ENCODE measurements around the gene ABHD1. TPM values are rescaled to one million over a fixed set of nuclear protein-coding genes. Genes with fewer than 3 reads are reported as not detected.
"Not testable (repeated sequence)": the region's sequence is repeated elsewhere in the genome, so short reads cannot be mapped to it uniquely, and the experiment has no call there.

Gene ABHD1
- total RNA-seq = under 1 TPM; 0.11 to 0.74 TPM
- under 1 TPM; 0.08 to 0.16 TPM for polyA plus RNA-seq
- long read RNA-seq, donor 1, partial matches to known transcripts = 0 of 1 reads
- long read RNA-seq, donor 1, other reads (novel, unspliced or antisense) = 0 of 1 reads
- long read RNA-seq, donor 2 = 0 reads
- long read RNA-seq, donor 3, partial matches to known transcripts = 0 of 1 reads
- long read RNA-seq, donor 3, other reads (novel, unspliced or antisense) = 0 of 1 reads
- long read RNA-seq, donor 4, partial matches to known transcripts = 0 of 1 reads
- long read RNA-seq, donor 4, other reads (novel, unspliced or antisense) = 0 of 1 reads
- long read RNA-seq, donor 5, partial matches to known transcripts = 49 of 52 reads
- long read RNA-seq, donor 5, other reads (novel, unspliced or antisense) = 0 of 52 reads

DNA sequence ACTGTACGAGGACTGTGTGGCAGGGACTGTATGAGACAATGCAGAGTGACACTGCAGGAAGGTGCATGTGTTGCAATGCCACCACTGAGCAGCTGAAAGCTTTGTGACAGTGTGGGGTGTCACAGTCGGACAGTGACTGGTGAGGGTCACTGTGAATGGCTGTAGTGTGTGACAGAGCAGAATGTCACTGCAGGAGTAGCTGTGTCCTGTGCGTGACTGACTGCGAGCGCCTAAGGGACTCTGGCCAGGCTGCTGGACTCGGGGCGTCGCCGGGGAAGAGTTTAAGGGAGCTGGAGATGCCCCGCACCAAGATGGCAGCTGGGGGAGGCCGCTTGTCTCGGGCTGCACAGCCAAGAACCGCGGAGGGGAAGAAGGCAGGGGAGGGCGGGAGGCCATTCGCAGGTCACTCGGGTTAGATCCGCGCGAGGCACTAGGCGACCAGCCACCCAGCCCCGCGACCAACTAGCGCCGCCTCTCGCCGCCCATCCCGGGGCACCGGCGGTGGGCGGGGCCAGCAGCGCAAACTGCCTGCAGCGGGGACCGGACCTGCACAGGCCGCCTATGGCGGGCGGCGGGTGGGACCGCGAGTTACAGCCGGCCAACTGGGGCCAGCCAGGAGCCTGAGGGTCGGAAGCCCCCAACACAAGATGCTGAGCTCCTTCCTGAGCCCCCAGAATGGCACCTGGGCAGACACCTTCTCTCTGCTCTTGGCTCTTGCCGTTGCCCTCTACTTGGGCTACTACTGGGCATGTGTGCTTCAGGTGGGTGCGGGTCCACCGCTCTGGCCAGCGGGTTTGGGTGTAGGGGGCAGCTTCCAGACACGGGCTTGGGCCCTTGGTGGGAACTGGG lies at the start of gene ABHD1:
TSS of gene ABHD1 (plus strand) at position 514 of the 849 bp plus-strand sequence. CDS start at position 648, 134 bp downstream.
- peaks cover 0 to 2% (median 0%) of the 10 kb centered on the region in 4 donors for H3K9me3 ChIP-seq (ENCODE audit: control insufficient read depth in 4 of 4, insufficient read depth in 3 of 4, low read length in 3 of 4)
- peak; percentile 7 to 50 (median 27) for DNase-seq
- H3K9ac ChIP-seq (ENCODE audit: insufficient read depth in 1 of 2, low read length in 2 of 2) = no peak within 1 kb of the TSS
- TF ChIP-seq, protein P1, sequence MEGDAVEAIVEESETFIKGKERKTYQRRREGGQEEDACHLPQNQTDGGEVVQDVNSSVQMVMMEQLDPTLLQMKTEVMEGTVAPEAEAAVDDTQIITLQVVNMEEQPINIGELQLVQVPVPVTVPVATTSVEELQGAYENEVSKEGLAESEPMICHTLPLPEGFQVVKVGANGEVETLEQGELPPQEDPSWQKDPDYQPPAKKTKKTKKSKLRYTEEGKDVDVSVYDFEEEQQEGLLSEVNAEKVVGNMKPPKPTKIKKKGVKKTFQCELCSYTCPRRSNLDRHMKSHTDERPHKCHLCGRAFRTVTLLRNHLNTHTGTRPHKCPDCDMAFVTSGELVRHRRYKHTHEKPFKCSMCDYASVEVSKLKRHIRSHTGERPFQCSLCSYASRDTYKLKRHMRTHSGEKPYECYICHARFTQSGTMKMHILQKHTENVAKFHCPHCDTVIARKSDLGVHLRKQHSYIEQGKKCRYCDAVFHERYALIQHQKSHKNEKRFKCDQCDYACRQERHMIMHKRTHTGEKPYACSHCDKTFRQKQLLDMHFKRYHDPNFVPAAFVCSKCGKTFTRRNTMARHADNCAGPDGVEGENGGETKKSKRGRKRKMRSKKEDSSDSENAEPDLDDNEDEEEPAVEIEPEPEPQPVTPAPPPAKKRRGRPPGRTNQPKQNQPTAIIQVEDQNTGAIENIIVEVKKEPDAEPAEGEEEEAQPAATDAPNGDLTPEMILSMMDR (IDR thresholded peaks at IDR 0.05; ENCODE audit: control extremely low read depth, extremely low read depth) = no peak
- peaks cover 0 to 22% (median 19%) of the 10 kb centered on the region in 3 donors for H3K27me3 ChIP-seq (ENCODE audit: control insufficient read depth in 3 of 3, insufficient read depth in 3 of 3, low read length in 2 of 3)
- H3K4me1 ChIP-seq (ENCODE audit: control insufficient read depth in 5 of 5, insufficient read depth in 5 of 5, low read length in 5 of 5) = peaks cover 0 to 13% (median 4%) of the 10 kb centered on the region in 5 donors
- ATAC-seq (ENCODE audit: insufficient read depth, low FRiP score) = peak; percentile 77
- peak within 1 kb of the TSS; percentile 52 for H3K4me3 ChIP-seq
- no peaks in the 10 kb centered on the region for H3K36me3 ChIP-seq (ENCODE audit: control insufficient read depth in 4 of 4, insufficient read depth in 4 of 4, low read length in 4 of 4)
- peak within 1 kb of the TSS; percentile 41 to 71 for H3K27ac ChIP-seq (ENCODE audit: low read depth in 1 of 2, low read length in 1 of 2)
- 6 to 9% methylated on average over 31 to 47 of the region's 47 CpGs for WGBS, 2 donors

DNA sequence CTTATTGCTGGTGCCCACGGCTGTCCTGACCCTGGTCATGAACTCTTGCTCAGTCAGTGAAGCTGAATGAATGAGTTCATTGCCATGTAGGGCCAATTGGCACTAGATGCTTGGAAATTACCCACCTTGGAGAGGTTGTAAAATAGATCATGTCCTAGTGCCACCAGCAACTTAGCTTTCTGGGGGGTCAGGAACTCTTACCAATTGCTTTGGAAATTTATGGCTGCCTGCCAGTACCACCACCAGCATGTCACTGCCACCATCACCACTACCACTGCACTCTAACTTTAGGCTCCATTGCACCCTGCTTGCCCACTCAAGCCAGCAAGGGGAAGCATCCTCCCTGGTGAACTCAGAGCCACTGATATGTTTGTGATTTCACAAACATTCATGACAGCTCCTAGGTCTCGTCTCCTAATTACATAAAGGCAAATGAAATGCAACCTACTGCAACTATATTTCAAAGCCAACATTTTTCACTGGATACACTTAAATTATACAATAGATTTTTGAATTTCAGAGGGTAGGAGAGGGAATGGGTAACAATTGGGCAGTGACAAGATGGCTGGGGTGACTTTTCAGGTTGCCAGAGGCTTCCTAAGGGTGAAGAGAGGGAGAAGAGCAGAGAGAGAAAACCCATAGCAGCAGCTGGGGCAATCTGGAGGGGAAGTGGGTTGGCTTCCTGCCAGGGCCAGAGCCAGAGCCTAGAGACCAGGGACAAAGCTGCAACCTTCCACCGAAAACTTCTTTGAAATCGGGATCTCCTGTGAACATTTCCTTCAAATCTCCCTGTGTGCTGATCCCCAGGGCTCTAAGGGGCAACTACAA lies 48.7 kb upstream of the ABHD1 start:
- Histone ChIP-seq H3K27ac (ENCODE audit: low read depth in 1 of 2, low read length in 1 of 2) (peak overlapping the region in 1 of 2 donors; percentile 71), H3K27me3 (ENCODE audit: control insufficient read depth in 3 of 3, insufficient read depth in 3 of 3, low read length in 2 of 3) (no peaks in the 10 kb centered on the region), H3K4me3 (no peak overlapping the region), H3K4me1 (ENCODE audit: control insufficient read depth in 5 of 5, insufficient read depth in 5 of 5, low read length in 5 of 5) (peaks cover 7 to 74% (median 44%) of the 10 kb centered on the region in 5 donors), H3K36me3 (ENCODE audit: control insufficient read depth in 4 of 4, insufficient read depth in 4 of 4, low read length in 4 of 4) (peaks cover 0 to 17% (median 3%) of the 10 kb centered on the region in 4 donors), H3K9me3 (ENCODE audit: control insufficient read depth in 4 of 4, insufficient read depth in 3 of 4, low read length in 3 of 4) (no peaks in the 10 kb centered on the region), H3K9ac (ENCODE audit: insufficient read depth in 1 of 2, low read length in 2 of 2) (peak overlapping the region in 1 of 2 donors; percentile 65)
- WGBS, 2 donors = 42 to 45% methylated on average over 4 of the region's 4 CpGs
- DNase-seq (peak; percentile 84 to 90 (median 88)), ATAC-seq (ENCODE audit: insufficient read depth, low FRiP score) (no peak)
- TF ChIP-seq, protein P1 (IDR thresholded peaks at IDR 0.05; ENCODE audit: control extremely low read depth, extremely low read depth) = no peak

DNA sequence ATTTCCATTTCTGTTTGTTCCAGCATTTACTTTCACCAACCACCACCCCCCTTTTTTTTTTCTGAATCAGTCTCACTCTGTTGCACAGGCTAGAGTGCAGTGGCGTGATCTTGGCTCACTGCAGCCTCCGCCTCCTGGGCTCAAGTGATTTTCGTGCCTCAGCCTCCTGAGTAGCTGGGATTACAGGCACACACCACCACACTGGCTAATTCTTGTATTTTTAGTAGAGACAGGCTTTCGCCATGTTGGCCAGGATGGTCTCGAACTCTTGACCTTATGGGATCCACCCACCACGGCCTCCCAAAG lies 48.1 kb upstream of the ABHD1 start:
- H3K4me1 ChIP-seq (ENCODE audit: control insufficient read depth in 5 of 5, insufficient read depth in 5 of 5, low read length in 5 of 5) = peaks cover 3 to 74% (median 38%) of the 10 kb centered on the region in 5 donors
- not testable (repeated sequence) for H3K27ac ChIP-seq (ENCODE audit: low read depth in 1 of 2, low read length in 1 of 2); H3K4me3 ChIP-seq; ATAC-seq (ENCODE audit: insufficient read depth, low FRiP score); H3K9me3 ChIP-seq (ENCODE audit: control insufficient read depth in 4 of 4, insufficient read depth in 3 of 4, low read length in 3 of 4); DNase-seq; H3K27me3 ChIP-seq (ENCODE audit: control insufficient read depth in 3 of 3, insufficient read depth in 3 of 3, low read length in 2 of 3)
- H3K36me3 ChIP-seq (ENCODE audit: control insufficient read depth in 4 of 4, insufficient read depth in 4 of 4, low read length in 4 of 4) = peaks cover 0 to 19% (median 3%) of the 10 kb centered on the region in 4 donors
- peak overlapping the region in 1 of 2 donors; percentile 65 for H3K9ac ChIP-seq (ENCODE audit: insufficient read depth in 1 of 2, low read length in 2 of 2)
- 55 to 67% methylated on average over 6 of the region's 6 CpGs for WGBS, 2 donors
